ENCODE measurements around the gene PCDHA3.
"Not testable (repeated sequence)": the region's sequence is repeated elsewhere in the genome, so short reads cannot be mapped to it uniquely, and the experiment has no call there.

PCDHA3 gene

GRCh38 chr5:140840978-140841962, 40.4 kb downstream of the PCDHA3 start, which contains the start of gene PCDHA8:
PCDHA8 (plus strand) TSS chr5:140841187; CDS start chr5:140841322, 135 bp downstream.
- peak; percentile 83 for TF ChIP-seq CTCF (conservative IDR thresholded peaks at IDR 0.05)
- TF ChIP-seq ZFX (IDR thresholded peaks at IDR 0.05) = no peak
- no peak within 1 kb of the TSS for H3K27ac ChIP-seq

- H3K27ac ChIP-seq = no peak overlapping the region
- TF ChIP-seq CTCF (conservative IDR thresholded peaks at IDR 0.05) (no peak), ZFX (IDR thresholded peaks at IDR 0.05) (no peak)
These were observed 42.2 kb downstream of the PCDHA3 start for GRCh38 chr5:140842798-140843733.

- peak; percentile 58 for TF ChIP-seq CTCF (conservative IDR thresholded peaks at IDR 0.05)
- not testable (repeated sequence) for H3K27ac ChIP-seq
These were observed 47.6 kb downstream of the PCDHA3 start, which contains the start of gene PCDHA9 for GRCh38 chr5:140848139-140849102. PCDHA9 (plus strand) TSS chr5:140848382; CDS start chr5:140848496, 114 bp downstream.

GRCh38 chr5:140849831-140850634, 49.2 kb downstream of the PCDHA3 start:
- H3K27ac ChIP-seq = not testable (repeated sequence)

Data from C4-2B (cell line).